ENCODE results near the gene POLR1D.

Gene POLR1D

DNA sequence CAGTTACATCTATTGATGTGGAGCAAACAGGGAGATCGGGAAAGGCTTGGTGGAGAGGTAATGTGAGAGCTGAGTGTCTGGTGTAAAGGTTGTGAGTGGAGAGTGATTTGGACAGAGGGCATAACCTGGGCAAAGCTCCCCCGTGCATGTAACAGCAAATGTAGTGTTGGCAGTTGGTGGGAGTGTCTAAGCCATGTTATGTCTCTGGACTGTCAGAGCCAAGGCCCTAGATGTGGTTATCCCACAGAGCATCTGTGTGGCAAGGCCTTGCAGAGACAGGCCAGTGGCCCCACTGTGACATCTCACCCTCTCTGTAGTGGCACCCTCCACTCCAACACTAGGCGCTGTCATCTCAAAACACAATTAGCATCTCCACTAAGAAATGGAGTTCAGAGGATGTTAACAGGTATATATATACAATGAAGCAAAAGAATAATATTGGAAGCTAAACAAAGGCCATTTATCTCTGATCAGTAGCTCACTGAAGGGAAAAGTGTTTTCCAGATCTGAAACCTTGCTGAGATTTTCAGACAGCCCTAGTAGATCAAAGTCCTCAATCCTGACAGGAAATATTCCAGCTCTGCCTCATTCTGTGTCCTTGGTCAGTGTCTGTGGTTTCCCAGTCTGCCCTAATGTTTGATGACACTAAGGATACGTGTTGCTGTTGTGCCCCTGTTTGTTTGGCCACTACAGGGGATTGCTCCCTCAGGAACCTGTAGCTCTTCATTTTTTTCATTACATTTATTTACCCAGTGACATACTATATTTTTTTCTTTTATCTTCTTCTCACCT lies 20.2 kb downstream of the POLR1D start:
- no peak for DNase-seq

- DNase-seq, result no peak
Measured at GRCh38 chr13:27643334-27644132, 21.8 kb downstream of the POLR1D start.

GRCh38 chr13:27644302-27644701 lies 22.6 kb downstream of the POLR1D start:
- no peak for DNase-seq

DNA sequence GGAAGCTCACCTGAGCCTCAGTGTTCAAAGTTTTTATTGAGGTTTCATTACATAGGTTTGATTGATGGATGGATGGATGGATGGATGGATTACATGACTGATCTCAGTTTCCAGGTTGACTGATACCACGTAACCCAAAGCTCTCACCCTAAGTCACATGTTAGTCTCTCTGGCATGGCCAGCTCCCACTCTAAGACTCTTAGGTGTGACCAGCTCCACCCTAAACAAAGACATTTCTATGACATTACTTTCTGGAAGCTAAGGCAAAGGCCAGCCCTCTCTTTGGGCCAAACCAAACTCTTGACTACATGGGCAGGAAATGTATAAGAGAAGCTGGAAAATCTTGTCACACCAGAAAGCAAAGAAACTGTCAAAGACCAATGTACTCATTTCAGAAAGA lies 28.6 kb downstream of the POLR1D start:
- no peak for DNase-seq

DNA sequence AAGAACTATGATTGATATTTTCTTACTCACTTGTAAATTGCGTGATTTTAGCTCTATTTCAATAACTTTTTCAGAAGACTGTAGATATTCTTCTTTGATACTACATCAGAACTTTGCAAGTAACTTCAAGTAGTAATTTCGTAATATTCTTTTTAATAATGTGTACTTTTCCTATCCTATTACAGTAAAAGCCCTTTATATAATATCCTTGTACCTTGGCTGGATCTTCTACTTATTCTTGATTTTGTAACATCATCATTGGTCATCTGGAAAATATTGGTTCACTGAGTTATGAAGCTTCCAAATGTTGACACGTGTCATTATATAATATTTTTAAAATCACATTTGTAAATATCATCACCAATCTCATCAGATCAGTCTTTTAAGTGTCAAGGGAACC lies 32.4 kb downstream of the POLR1D start:
- no peak for DNase-seq

DNA sequence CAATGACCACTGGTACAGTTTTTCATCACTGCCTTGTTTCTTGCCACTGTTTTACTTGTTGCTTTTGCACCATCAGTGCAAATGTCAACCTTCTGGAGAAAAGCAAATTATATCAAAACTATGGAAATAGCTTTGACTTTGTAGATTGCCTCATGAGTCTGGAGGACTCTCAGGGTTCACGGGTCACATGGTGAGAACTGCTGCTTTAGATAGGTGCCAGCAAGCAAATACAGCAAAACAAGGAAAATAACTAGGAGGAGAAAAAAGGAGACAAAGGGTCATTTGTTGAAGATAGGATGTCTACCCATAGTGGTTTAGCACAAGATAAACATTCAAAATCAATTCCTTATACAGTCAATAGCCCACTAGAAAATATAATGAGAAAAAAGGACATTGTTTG lies 33.1 kb downstream of the POLR1D start:
- DNase-seq, result no peak

GRCh38 chr13:27657724-27658123 lies 36.0 kb downstream of the POLR1D start:
- DNase-seq, result no peak

DNA sequence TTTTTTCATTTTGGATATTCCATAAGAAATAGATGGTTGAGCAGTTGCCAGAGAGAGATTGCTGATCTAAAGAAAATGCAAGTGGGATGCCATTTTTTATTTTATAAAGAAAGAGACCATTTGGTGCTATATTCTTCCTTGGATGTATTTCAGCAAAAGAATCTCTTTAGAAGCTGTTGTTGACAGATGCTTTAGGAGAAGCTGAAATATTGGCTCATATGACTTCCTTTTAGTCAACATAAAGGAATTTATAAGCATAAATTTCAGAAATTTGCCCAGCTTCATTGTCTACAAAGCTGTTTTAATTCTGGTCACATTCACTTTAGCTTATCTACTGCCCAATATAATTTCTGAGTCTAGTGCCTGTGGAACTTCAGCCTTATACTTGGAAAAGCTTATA lies 36.9 kb downstream of the POLR1D start:
- DNase-seq, result no peak

GRCh38 chr13:27659145-27659865 lies 37.6 kb downstream of the POLR1D start:
- no peak for DNase-seq

DNA sequence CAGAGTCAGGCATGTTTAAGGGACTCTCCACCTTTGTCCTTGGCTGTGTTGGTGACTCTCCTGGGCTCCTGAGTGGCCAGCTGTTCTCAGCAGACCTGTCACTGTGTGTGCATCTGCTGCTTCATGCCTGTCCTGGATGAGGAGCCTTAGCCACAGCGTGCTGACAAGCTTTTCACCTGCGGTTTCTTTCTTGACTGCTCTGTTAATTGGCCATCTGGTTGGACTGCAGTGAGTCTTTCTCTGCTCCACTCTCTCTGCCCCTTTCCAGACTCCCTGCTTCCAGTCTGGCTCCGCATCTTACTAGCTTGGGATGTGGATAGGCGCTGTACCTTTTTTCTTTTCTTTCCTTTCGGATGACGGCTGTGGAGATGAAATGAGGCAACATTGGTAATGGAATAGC lies 38.8 kb downstream of the POLR1D start:
- DNase-seq, result no peak

DNA sequence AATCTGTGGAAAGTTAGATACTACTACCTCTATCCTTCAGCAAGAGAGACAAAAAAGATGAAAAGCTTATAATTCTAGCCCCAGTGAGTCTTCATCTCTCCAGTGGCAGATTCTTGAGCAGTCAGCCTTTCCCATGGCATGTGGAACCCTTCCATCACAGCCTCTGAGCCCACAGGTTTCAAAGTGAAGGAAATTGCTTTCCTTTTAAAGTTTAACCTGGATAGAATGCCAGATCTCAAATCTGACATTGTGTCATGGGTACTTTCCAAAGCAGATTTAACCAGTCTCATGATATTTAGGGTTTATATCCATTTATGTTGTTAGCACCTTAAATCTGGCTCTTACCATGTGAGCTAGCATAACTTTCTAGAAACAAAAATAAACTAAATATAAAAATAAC lies 39.3 kb downstream of the POLR1D start:
- no peak for DNase-seq

- DNase-seq, result no peak
Measured at GRCh38 chr13:27662738-27663470, 41.2 kb downstream of the POLR1D start.

DNA sequence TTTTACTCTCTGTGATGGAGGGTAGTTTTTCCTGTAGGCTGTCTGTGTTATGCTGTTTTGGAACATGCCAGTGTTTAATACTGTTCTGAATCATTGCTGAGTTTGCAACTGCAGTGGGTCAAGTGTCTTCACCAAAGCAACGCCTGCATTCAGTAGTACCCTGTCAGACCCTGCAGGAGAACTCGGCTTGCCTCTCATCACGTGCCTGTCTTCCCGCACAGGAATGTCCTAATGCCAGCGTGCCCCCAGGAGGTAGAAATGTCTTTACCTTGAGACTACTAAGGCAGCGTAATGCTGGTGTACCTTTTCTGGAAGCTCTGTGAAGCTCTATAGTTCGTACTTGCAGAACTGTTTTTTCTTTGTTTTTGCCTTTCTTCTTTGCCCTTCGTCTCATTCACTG lies 42.3 kb downstream of the POLR1D start:
- DNase-seq, result no peak

DNA sequence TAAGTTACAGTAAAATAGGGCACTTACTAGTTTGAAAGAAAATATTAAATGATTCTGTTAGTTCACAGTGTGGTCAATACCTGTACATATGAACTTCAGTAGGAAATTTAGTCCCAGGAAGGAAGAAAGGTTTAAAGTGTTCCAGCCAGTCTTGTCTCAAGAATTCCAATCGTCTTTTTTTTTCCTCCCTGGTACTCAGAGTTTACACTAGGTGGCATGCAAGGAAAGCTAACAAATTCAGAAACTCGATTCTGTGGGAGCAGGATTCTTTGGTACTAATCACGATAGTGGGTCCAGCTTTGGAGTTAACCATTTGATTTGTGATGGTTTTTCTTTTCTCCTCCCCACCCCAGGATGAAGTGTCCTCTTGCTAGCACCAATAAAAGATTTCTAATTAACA lies 43.6 kb downstream of the POLR1D start:
- DNase-seq, result no peak

DNA sequence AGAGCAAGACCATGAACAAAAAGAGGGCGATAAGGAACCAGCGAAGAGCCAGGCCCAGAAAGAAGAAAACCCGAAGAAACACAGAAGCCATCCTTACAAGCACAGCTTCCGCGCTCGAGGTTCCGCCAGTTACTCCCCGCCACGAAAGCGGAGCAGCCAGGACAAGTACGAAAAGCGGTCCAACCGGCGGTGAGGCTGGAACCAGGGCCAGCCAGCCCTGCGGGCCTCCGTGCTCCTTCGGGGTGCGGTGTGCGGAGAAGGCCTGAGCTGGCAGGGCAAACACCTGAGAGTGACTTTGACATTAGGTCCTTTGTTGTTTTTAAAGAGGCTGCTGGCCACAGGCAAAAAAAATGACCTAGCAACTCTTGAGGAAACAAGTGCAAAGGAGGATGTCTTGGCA lies 44.1 kb downstream of the POLR1D start:
- no peak for DNase-seq

GRCh38 chr13:27666951-27667350 lies 45.3 kb downstream of the POLR1D start:
- DNase-seq, result no peak

DNA sequence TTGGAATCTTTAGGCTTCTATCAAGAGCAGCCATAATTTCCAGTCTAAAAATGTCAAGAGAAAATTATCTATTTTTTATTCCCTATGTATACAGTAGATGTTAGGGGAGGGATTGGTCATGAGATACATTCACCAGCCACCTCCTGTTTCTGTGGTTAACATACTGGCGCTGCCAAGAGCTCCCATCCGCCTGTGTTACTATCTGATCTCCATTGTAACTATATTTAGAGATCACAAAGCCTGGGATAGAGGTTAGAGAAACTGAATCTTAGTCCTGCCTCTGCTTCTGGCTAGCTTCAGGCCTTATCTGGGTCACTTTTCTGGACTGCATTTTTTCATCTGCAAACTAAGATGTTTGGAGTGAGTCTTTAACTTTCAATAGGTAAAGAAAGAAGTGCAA lies 46.3 kb downstream of the POLR1D start:
- no peak for DNase-seq

DNA sequence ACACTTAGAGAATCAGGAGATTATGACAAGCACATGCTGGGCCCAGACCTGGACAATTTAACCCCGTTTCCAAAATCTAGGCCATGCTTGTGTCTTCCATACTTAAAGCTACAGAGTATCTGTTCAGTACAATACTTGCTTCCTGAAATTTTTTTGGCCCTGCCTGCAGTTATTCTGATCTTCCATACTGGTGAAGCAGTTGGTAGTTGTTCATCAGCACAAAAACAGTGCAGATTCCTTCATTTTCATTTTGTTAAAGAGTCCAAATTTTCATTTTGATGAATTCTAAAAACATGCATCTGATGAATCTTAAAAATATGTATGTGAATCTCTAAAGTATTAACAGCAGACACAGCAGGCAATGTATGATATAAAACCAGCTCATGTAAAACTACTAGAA lies 49.2 kb downstream of the POLR1D start:
- DNase-seq, result no peak

DNA sequence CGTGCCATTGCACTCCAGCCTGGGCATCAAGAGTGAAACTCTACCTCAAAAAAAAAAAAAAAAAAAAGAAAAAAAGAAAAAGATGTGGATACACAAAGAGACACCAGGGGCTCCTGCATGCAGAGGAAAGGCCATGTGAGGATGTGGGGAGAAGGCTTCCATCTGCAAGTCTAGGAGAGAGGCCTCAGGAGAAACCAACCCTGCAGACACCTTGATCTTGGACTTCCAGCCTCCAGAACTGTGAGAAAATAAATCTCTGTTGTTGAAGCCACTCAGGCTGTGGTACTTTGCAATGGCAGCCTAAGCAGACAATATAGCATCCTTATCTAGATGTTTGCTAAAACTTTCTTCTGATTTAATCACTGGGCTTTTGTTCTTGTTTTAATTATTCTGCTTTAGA lies 50.3 kb downstream of the POLR1D start:
- no peak for DNase-seq
